GM12891 (cell line): Measurements from ENCODE around the gene ASTN2.

Experiments
- PAX5 ChIP-seq: IDR thresholded peaks from 2 replicates; pipeline ENCODE4 v1.6.1; 2011; ENCODE audit warnings: low read length, moderate library complexity, mild to moderate bottlenecking; ENCODE audit not compliant: insufficient read depth, severe bottlenecking
- POLR2A ChIP-seq: IDR thresholded peaks from 2 replicates; pipeline ENCODE4 v1.6.1; 2011; ENCODE audit warnings: low read depth, low read length, control low read depth
- POLR2AphosphoS5 ChIP-seq: IDR thresholded peaks from 2 replicates; pipeline ENCODE4 v1.6.1; 2011; ENCODE audit warnings: low read depth, low read length, control low read depth
- POU2F2 ChIP-seq: IDR thresholded peaks from 2 replicates; pipeline ENCODE4 v1.6.1; 2011; ENCODE audit warnings: low read depth, mild to moderate bottlenecking, control low read depth, low read length, moderate library complexity
- SPI1 ChIP-seq: IDR thresholded peaks from 2 replicates; pipeline ENCODE4 v1.6.1; 2011; ENCODE audit warnings: low read depth, low read length, control low read depth
- TAF1 ChIP-seq: IDR thresholded peaks from 2 replicates; pipeline ENCODE4 v1.6.1; 2011; ENCODE audit warnings: low read depth, low read length, control low read depth

DNA sequence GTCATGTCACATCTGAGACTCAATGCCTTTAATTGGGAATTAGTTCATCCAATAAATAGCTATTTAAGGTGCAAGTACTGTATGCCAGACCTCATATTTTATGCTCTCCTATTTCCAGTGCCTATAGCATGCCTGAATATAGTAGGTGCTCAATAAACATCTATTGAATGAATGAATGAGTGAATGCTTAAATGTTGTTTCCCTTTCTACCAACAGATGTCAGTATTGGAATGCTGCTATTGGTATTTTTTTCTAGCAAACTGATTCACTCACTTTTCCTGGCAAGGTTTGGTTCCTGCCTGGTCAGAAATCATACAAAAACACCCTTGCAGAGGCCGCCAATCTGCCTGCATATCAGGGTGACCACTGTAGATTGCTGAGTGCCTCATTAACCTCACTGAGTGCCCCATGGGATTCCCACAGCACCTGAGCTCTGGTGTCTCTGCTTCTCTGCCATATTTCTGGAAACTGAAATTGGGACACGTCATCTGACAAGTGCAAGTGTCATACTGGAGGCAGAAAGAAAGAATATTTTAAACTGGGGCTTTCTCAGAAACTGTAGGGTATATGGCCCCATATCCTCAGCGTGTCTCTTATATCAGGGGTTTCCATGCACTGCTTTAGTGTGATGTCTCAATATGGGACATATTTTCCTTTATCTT lies 368.1 kb downstream of the ASTN2 start:
- no peak for TF ChIP-seq POU2F2
- no peak for TF ChIP-seq POLR2AphosphoS5
- TF ChIP-seq TAF1: no peak
- no peak for TF ChIP-seq POLR2A
- no peak for TF ChIP-seq SPI1
- no peak for TF ChIP-seq PAX5
